Endothelial cell of umbilical vein (primary cell): ENCODE data around the gene NEDD4L. TPM values are rescaled to one million over a fixed set of nuclear protein-coding genes. Genes with fewer than 3 reads are reported as not detected.

Source experiments
- BruUV-seq: library from RNA; stranded (reverse); fragments of 400-500 nt; replicated peaks from 2 replicates; lab custom pipeline; 2021; lab: Mats Ljungman, UMichigan
- CTCF ChIA-PET: fragments of 300-600, 350-600 bp; sonication (Branson Sonifier 250); formaldehyde crosslinking; loops from one replicate; lab custom pipeline; 2021; ENCODE audit warnings: antibody characterized with exemption, inconsistent platforms; lab: Charles Lee
- POLR2A ChIA-PET: fragments of 300-600, 350-600 bp; sonication (Branson Sonifier 250); formaldehyde crosslinking; loops from one replicate; lab custom pipeline; 2021; ENCODE audit warnings: antibody characterized with exemption, inconsistent platforms; lab: Charles Lee
- DNase-seq: peaks from one replicate; pipeline ENCODE4 v3.0.0-alpha.2; 2011; ENCODE audit warnings: low read depth, low spot score
- FAIRE-seq: peaks from 2 replicates; lab custom pipeline; 2011; peaks lifted over from hg19 to GRCh38; lab: Jason Lieb, UNC
- H2AFZ ChIP-seq: 2 replicates; pipeline ENCODE4 v1.6.0; 2012; ENCODE audit warnings: low read depth, low read length, control low read depth, inconsistent platforms
- H3K27ac ChIP-seq: 2 replicates; pipeline ENCODE4 v1.5.1; 2011; ENCODE audit warnings: low read depth, mild to moderate bottlenecking, control low read depth, low read length, moderate library complexity; ENCODE audit not compliant: insufficient read depth
- H3K27me3 ChIP-seq, 2 experiments: 2 replicates each; pipeline versions ENCODE4 v1.6.0 to v1.6.1; 2011; ENCODE audit warnings: low read length in 2 of 2, mixed read lengths in 1 of 2; ENCODE audit not compliant: control insufficient read depth in 2 of 2, insufficient read depth in 2 of 2
- H3K36me3 ChIP-seq, 2 experiments: 2 replicates in 1 of 2; 3 replicates in 1 of 2; pipeline ENCODE4 v1.5.1; 2011; ENCODE audit warnings: low read length in 2 of 2, mild to moderate bottlenecking in 1 of 2, moderate library complexity in 1 of 2; ENCODE audit not compliant: control insufficient read depth in 2 of 2, insufficient read depth in 2 of 2; ENCODE audit errors: extremely low read depth in 1 of 2
- H3K4me1 ChIP-seq: 3 replicates; pipeline ENCODE4 v1.5.1; 2011; ENCODE audit warnings: mild to moderate bottlenecking, low read length; ENCODE audit not compliant: control insufficient read depth, insufficient read depth; ENCODE audit errors: extremely low read depth
- H3K4me2 ChIP-seq: 2 replicates; pipeline ENCODE4 v1.6.1; 2011; ENCODE audit warnings: low read length, control low read depth, mixed read lengths; ENCODE audit not compliant: insufficient read depth
- H3K4me3 ChIP-seq, 3 experiments: fragments of 200-600 bp in 1 of 3; sonication (generic), shearing (Covaris generic) in 1 of 3; replicated peaks in 1 of 3; 2 replicates each; pipeline ENCODE4 v1.5.1; 2011 to 2016; ENCODE audit warnings: control low read depth in 3 of 3, low read length in 3 of 3, mild to moderate bottlenecking in 2 of 3, inconsistent platforms in 1 of 3, low read depth in 1 of 3, moderate library complexity in 1 of 3; ENCODE audit not compliant: insufficient read depth in 1 of 3
- H3K79me2 ChIP-seq: 2 replicates; pipeline ENCODE4 v1.6.0; 2012; ENCODE audit warnings: low read length, inconsistent platforms; ENCODE audit not compliant: control insufficient read depth, insufficient read depth
- H3K9ac ChIP-seq: replicated peaks from 2 replicates; pipeline ENCODE3; 2011; ENCODE audit warnings: low read length, control low read depth; ENCODE audit not compliant: insufficient read depth; ENCODE audit errors: extremely low read depth
- H3K9me1 ChIP-seq: replicated peaks from 3 replicates; pipeline ENCODE4 v1.6.0; 2011; ENCODE audit warnings: mild to moderate bottlenecking, low read length; ENCODE audit not compliant: control insufficient read depth, insufficient read depth; ENCODE audit errors: extremely low read depth
- H3K9me3 ChIP-seq: replicated peaks from 2 replicates; pipeline ENCODE4 v1.5.1; 2012; ENCODE audit warnings: low read length, inconsistent platforms; ENCODE audit not compliant: control insufficient read depth, insufficient read depth
- H4K20me1 ChIP-seq: replicated peaks from 2 replicates; pipeline ENCODE3; 2011; ENCODE audit warnings: mild to moderate bottlenecking, low read length; ENCODE audit not compliant: control insufficient read depth, insufficient read depth; ENCODE audit errors: extremely low read depth
- FOS ChIP-seq: IDR thresholded peaks from 2 replicates; pipeline ENCODE4 v1.6.1; 2011; ENCODE audit warnings: mild to moderate bottlenecking, low read length, moderate library complexity, borderline replicate concordance; ENCODE audit not compliant: insufficient read depth
- GATA2 ChIP-seq: IDR thresholded peaks from 2 replicates; pipeline ENCODE4 v1.7.0; 2011; ENCODE audit warnings: low read depth, mild to moderate bottlenecking, moderate library complexity, mixed read lengths, low read length; ENCODE audit not compliant: insufficient read length, insufficient read depth
- JUN ChIP-seq: IDR thresholded peaks from 2 replicates; pipeline ENCODE4 v1.6.1; 2011; ENCODE audit warnings: borderline replicate concordance, low read depth; ENCODE audit not compliant: insufficient read length, insufficient read depth
- MYC ChIP-seq: IDR thresholded peaks from one replicate; pipeline ENCODE4 v1.6.1; 2011; ENCODE audit warnings: mild to moderate bottlenecking, low read depth, low read length
- POLR2A ChIP-seq: IDR thresholded peaks from 2 replicates; pipeline ENCODE4 v1.6.1; 2012; ENCODE audit warnings: low read depth, mild to moderate bottlenecking, control low read depth, low read length
- dilution Hi-C: fragments of 300-500 bp; cut with MboI; formaldehyde crosslinking; loops from one replicate; pipeline ENCODE4 v1.15.0; 2019; ENCODE audit warnings: low sequenced_read_pairs; ENCODE audit not compliant: extremely low pct_ligation_motif_present
- intact Hi-C: fragments of 100-400 bp; cut with micrococcal nuclease; formaldehyde crosslinking; loops from one replicate; pipeline ENCODE4 v1.10.0; 2022
- polyA plus RNA-seq, 4 experiments: library from polyadenylated mRNA; depleted of rRNA in 3 of 4; stranded (reverse) in 3 of 4; unstranded in 1 of 4; fragments of >200 nt; gene quantifications; 2 replicates each; pipeline versions ENCODE4 v1.2.1 to v1.2.3, GENCODE V29; 2011 to 2012; ENCODE audit warnings: missing spikeins in 1 of 4
- total RNA-seq: library from RNA; stranded (reverse); gene quantifications from 2 replicates; pipeline ENCODE4 v1.2.3, GENCODE V29; 2021
- TF ChIP-seq, protein P1 (sequence below): IDR thresholded peaks from 2 replicates; pipeline ENCODE4 v1.6.1; 2011; ENCODE audit not compliant: insufficient read depth, insufficient read length
- TF ChIP-seq, protein P2 (sequence below), 2 donors: IDR thresholded peaks; 1 replicate in 1 of 2; 2 replicates in 1 of 2; pipeline ENCODE4 v1.5.1; 2011; ENCODE audit warnings: low read length in 2 of 2, mild to moderate bottlenecking in 2 of 2, moderate library complexity in 2 of 2, control low read depth in 1 of 2, inconsistent platforms in 1 of 2, low read depth in 1 of 2; ENCODE audit not compliant: insufficient read depth in 1 of 2; ENCODE audit errors: extremely low read depth in 1 of 2

NEDD4L gene
- total and polyA plus RNA-seq, 2 donors (not counting 3 experiments of a cell fraction or from before 2014, with no cell fraction given) = 20.5 to 78.9 TPM

DNA sequence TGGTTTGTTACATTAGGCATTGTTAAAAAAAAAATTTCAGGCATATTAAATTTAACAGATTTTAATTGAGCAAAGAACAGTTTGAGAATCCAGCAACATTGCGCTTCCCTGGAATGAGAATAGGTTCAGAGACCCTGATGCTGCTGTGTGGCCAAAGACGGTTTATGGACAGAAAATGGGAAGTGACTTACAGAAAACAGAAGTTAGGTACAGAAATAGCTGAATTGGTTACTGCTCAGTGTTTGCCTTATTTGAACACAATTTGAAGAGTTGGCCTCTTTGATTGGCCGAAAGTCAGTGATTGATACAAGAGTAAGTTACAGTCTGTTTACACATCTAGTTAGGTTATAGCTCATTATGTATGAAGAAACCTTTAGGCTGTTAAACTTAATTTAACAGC is 6.0 kb upstream of the NEDD4L start:
- dilution Hi-C loops (no loop called here), intact Hi-C loops (no loop called here)
- no peaks in the 10 kb centered on the region for H4K20me1 ChIP-seq
- H3K9me3 ChIP-seq = no peaks in the 10 kb centered on the region
- BruUV-seq = no TSS peak
- no peaks in the 10 kb centered on the region for H3K79me2 ChIP-seq
- FAIRE-seq (no peak), DNase-seq (no peak)
- H3K4me1 ChIP-seq = peaks cover 3% of the 10 kb centered on the region
- no peak overlapping the region for H3K9ac ChIP-seq
- no peak overlapping the region for H2AFZ ChIP-seq
- H3K27ac ChIP-seq = no peak overlapping the region
- no peaks in the 10 kb centered on the region for H3K36me3 ChIP-seq
- TF ChIP-seq FOS = no peak
- TF ChIP-seq, protein P1, sequence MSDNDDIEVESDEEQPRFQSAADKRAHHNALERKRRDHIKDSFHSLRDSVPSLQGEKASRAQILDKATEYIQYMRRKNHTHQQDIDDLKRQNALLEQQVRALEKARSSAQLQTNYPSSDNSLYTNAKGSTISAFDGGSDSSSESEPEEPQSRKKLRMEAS = no peak
- TF ChIP-seq POLR2A = no peak
- no peak for TF ChIP-seq MYC
- TF ChIP-seq, protein P2, sequence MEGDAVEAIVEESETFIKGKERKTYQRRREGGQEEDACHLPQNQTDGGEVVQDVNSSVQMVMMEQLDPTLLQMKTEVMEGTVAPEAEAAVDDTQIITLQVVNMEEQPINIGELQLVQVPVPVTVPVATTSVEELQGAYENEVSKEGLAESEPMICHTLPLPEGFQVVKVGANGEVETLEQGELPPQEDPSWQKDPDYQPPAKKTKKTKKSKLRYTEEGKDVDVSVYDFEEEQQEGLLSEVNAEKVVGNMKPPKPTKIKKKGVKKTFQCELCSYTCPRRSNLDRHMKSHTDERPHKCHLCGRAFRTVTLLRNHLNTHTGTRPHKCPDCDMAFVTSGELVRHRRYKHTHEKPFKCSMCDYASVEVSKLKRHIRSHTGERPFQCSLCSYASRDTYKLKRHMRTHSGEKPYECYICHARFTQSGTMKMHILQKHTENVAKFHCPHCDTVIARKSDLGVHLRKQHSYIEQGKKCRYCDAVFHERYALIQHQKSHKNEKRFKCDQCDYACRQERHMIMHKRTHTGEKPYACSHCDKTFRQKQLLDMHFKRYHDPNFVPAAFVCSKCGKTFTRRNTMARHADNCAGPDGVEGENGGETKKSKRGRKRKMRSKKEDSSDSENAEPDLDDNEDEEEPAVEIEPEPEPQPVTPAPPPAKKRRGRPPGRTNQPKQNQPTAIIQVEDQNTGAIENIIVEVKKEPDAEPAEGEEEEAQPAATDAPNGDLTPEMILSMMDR (IDR thresholded peaks at IDR 0.05; ENCODE audit: extremely low read depth in 1 of 2, insufficient read depth in 1 of 2, low read depth in 1 of 2, low read length in 2 of 2) = no peak
- no peak for TF ChIP-seq JUN
- TF ChIP-seq GATA2 = no peak
- CTCF ChIA-PET = interaction anchor here (1.6 to 4.2 kb wide), 3 partner anchors 84 to 144 kb away, joined by 4 to 15 read pairs (median 5); no protein-coding TSS in a partner anchor
- H3K27me3 ChIP-seq = peaks cover under 1 to 5% of the 10 kb centered on the region in 2 experiments
- H3K9me1 ChIP-seq = no peaks in the 10 kb centered on the region
- POLR2A ChIA-PET = no interaction called here
- no peak overlapping the region for H3K4me3 ChIP-seq
- H3K4me2 ChIP-seq = no peak overlapping the region
